NOMO-1 (cell line): ENCODE results near the gene TAF5L.
"Not testable (repeated sequence)": the region's sequence is repeated elsewhere in the genome, so short reads cannot be mapped to it uniquely, and the experiment has no call there.

Experiments used
- DNase-seq, 2 experiments: peaks; one replicate each; lab custom pipeline; 2025; ENCODE audit not compliant: unreplicated experiment in 2 of 2; lab: John Stamatoyannopoulos, UW

Gene TAF5L

GRCh38 chr1:229608590-229608989 lies 17.3 kb downstream of the TAF5L start:
- DNase-seq: no peak

DNA sequence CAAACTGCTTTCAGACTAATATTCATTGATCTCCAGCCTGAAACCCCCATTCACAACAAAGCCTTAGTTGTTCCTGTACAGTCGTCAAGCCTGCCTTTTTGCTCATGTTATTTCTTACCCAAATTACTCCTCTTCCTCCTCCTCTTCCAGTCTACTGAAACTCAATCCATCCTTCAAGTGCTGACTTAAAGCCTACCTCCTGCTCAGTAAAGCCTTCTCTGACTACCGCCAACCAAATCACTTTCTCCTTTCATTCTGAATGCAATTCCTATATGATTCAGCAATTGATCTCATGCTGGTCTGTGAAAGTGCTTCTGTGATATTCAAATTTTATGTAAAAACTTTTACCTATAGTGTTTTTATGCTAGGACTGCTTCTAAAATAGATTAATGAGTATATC lies 18.6 kb downstream of the TAF5L start:
- DNase-seq: no peak

- no peak for DNase-seq
These were observed 22.4 kb downstream of the TAF5L start for GRCh38 chr1:229603371-229604005.

- DNase-seq: no peak
These were observed 25.7 kb downstream of the TAF5L start for GRCh38 chr1:229600229-229600628.

- DNase-seq: no peak
These were observed 26.5 kb downstream of the TAF5L start for GRCh38 chr1:229599218-229599954.

DNA sequence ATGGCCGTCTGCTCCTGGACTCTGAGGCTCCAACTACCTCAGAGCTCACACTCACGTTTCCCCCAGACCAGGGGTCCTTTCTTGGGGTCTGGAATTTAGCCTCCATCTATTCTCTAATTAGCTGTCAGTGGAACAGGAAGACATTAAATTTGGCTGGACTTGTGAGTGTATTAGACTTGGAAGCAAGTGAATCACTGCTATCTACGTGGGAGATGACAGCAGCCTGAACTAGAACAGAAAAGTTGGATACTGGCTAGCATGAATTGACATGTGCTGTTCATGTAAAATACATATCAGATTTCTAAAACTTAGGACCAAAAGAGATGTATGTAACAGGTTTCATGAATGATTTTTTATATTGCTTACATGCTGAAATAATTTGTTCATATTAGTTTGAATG lies 28.0 kb downstream of the TAF5L start:
- DNase-seq: no peak

GRCh38 chr1:229596925-229597699 lies 28.8 kb downstream of the TAF5L start:
- peak; percentile 10 to 14 for DNase-seq

GRCh38 chr1:229595876-229596275 lies 30.0 kb downstream of the TAF5L start:
- DNase-seq: not testable (repeated sequence)

DNA sequence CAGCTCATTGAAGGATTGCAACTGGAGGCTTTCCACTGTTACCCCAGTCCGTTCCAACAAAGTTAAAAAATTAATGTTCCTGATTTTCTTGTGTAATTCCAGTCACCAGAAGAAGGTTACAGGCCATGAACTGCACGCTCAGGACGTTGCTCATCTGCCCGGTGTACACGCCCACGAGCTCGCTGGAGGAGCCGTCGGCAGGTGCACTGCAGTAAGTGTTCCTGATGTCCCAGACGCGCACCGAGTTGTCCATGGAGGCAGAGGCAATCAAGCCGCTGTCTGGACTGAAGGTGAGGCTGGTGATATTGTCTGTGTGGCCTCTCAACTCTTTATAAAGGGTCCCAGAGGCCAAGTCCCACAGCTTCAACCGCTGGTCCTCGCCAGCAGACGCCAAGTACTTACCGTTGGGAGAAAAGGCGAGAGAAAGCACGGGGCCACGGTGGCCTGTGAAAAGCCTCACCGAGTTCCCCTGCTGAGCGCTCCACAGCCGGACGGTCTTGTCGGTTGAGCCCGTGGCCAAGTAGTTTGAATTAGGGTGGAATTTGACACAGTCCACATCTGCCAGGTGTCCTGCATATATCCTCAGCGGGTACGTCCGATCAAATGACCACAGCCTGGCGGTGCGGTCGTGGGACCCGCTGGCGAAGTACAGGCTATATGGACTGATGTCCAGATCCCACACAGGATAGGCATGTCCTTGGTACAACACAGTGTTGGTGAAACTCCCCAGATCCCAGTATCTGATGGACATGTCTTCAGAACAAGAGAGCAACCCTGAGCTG lies 31.5 kb downstream of the TAF5L start:
- no peak for DNase-seq

DNA sequence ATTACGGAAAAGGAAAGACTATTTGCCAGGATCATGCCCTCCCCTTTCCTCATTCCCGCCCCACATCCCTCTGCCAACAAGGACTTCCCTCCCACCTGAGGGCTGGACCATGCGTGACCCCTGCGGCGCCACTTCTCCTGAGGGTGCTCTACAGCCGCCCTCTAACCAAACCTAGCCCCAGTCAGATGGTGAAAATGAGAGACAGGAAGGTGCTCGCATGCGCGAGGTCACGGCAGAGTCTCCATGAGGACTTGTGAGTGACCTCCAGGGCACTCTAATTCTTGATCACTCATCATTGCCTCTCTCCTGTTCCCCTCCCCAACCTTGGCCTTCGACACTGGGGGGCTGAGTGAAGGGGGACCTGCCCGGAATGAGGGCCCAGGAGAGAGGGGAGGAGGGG lies 32.1 kb downstream of the TAF5L start:
- DNase-seq: no peak

DNA sequence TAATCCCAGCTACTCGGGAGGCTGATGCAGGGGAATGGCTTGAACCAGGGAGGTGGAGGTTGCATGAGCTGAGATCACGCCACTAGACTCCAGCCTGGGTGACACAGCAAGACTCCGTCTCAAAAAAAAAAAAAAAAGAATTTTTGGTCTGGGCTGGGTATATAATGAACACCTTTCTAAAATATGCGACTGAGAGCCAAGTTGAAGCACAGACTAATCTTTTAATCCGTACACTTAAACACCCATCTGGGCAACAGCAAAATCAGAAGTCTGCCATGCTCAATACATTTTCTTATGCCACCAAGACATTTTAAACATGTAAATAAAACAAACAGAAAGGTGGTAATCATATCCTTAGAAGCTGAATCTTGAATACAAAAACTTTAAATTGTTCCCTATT lies 35.8 kb downstream of the TAF5L start:
- DNase-seq: no peak

GRCh38 chr1:229585338-229585737 lies 40.6 kb downstream of the TAF5L start:
- no peak for DNase-seq

DNA sequence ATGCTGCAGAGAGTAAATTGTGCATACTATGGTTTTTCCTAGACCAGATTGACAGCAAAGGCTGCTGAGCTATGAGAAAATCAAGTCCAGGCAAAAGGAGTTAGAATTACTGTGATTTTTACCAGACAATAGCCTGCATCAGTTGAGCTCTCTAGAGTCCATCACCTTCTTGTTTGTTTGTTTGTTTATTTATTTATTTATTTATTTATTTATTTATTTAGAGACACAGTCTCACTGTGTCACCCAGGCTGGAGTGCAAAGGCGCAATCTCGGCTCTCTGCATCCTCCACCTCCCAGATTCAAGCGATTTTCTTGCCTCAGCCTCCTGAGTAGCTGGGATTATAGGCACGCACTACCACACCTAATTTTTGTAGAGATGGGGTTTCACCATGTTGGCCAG lies 43.2 kb downstream of the TAF5L start:
- no peak for DNase-seq

DNA sequence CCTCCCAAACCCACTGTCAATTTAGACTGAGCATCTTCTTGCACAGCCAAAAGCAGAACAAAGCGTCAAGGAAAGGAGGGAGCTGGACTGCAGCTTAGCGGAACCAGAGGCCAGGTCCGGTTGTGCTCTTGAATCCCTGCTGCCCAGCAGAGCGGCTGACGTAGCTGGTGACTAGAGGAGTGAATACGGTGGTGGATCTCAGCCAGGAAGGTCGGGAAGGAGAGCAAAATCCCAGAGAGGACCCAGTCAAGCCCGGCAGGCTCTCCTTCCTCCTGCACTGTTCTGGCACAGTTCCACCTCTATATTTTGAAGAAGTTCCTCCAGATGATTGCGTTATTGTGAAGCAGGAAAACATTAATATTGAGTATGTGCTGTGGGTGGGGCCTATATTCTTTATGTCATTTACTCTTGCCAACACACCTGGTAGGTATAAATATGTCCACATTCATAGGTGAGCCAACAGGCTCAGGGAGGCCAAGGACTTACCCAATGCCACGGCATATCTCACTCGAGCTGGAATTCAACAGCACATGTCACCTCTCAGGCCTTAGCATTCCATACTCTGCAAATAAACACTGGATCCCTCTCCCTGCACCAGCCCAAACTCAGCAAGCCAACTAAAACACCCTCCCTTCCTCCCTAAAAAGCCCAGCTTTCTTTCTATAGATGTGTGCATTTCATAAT lies 43.8 kb downstream of the TAF5L start:
- DNase-seq: peak; percentile 41 to 73

DNA sequence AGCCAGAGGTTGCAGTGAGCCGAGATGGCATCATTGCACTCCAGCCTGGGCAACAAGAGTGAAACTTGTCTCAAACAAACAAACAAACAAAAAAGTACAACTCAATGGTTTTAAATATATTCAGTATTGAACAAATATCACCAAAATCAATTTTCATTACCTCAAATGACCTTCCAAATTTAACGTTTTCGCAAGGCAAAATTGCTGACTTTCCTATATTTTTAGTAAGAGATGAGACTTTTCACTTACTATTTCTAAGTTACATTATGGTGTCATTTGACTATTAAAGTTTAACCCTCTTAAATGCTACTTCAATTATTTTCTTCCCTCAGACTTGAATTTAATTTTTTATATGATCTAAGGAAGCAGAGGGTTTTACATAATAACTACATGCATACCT lies 44.4 kb downstream of the TAF5L start:
- DNase-seq: no peak

- peak; percentile 52 to 80 for DNase-seq
These were observed 46.8 kb downstream of the TAF5L start for GRCh38 chr1:229579059-229579673.

DNA sequence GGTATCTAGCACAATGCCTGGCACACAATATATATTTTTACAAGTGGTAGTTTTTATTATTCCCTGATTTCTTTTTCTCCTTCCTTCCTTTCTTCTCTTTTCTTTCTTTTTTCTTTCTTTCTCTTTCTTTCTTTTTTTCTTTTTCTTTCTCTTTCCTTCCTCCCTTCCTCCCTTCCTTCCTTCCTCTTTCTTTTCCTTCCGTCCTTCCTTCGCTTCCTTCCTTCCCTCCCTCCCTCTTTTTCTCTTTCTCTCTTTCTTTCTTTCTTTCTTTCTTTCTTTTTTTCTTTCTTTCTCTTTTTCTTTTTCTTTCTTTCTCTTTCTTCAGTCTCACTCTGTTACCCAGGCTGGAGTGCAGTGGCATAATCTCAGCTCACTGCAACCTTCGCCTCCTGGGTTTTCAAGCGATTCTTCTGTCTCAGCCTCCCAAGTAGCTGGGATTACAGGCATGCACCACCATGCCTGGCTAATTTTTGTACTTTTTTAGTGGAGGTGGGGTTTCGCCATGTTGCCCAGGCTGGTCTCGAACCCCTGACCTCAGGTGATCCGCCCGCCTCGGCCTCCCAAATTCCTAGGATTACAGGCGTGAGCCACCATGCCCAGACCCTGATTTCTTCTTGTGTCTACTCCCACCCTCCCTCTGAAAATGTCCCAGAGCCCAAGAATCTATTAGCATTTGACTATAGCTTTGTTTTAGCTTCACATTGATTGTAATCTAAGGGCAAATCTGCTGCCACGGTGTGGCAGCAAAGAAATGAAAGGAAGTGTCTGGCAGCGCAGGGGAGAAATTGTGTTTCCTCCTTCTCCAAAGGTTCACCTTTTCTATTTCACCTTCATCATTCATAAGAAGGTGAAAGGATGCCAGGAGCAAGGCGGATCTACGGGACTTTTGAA lies 47.5 kb downstream of the TAF5L start:
- DNase-seq: peak in 1 of 2 experiments; percentile 14

- DNase-seq: no peak
These were observed 51.1 kb downstream of the TAF5L start for GRCh38 chr1:229574679-229575442.
